SK-N-SH (cell line): ENCODE results near the gene VASP.

Source experiments
- CTCF ChIP-seq: fragments of 200-600 bp; sonication (generic); IDR thresholded peaks from 2 replicates; pipeline ENCODE4 v1.6.1; 2017; ENCODE audit warnings: antibody characterized with exemption, mild to moderate bottlenecking, moderate library complexity
- GATA2 ChIP-seq: sonication (generic); formaldehyde crosslinking; IDR thresholded peaks from 2 replicates; pipeline ENCODE4 v1.5.0; 2020; ENCODE audit warnings: mild to moderate bottlenecking, missing genetic modification reagents
- POLR2AphosphoS5 ChIP-seq: IDR thresholded peaks from 2 replicates; pipeline ENCODE4 v1.6.1; 2012; ENCODE audit warnings: low read depth, low read length
- SMC3 ChIP-seq: IDR thresholded peaks from 2 replicates; pipeline ENCODE4 v1.6.1; 2012; ENCODE audit warnings: low read depth, low read length, improper control_type of control experiment

- TF ChIP-seq CTCF (no peak), SMC3 (no peak), GATA2 (CRISPR knock-in tag) (no peak), POLR2AphosphoS5 (no peak)
These were observed 10.0 kb downstream of the VASP start for GRCh38 chr19:45517238-45517637.
